VCaP (cell line): ENCODE data around the gene CYP46A1.

Experiments used
- H3K27ac ChIP-seq: fragments of 450-650 bp; 2 replicates; pipeline ENCODE4 v1.5.1; 2017
- TF ChIP-seq, protein P1 (sequence below): fragments of 450-650 bp; conservative IDR thresholded peaks from 2 replicates; pipeline ENCODE4 v1.5.1; 2017; ENCODE audit warnings: mild to moderate bottlenecking, moderate library complexity

The CYP46A1 gene

DNA sequence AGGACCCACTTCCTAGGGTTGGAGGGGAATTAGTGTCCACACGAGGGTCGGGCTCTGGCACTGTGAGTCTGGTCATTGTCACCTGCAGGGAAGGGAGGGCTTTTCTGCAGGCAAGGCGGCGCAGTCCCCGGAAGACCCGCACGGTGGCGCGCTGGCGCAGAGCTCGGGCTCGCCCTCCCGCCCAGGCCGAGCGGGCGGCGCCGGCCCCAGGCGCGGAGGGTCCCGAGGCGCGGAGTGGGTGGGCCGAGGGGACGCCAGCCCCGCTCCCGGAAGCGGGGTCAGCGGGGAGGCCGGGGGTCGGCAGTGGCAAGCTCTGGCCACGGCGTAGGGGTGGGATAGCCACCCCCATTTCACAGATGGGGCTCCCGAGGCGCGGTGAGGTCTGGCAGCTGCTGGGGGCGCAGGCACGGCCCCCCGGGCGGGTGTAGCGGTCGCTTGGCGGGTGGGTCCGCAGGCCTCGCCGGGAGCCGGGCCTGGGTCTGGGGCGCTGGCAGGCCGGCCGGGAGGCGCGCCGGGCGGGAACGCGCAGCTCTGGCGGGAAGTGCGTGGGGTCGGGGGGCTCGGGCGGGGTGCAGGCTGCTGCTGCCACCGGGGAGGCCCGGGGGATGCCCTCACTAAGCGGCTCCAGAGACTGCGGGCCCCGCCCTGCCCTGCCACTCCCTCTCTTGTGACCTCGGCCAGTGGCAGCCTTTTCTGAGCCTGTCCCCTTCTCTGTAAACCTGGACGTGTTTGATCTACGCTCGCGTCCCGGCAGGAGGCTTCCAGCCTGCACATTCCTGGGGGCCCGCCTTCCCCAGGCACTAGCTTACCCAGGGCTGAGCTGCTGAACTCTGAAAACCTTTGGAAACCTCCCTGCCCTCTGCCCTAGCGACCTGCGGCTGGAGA, 46.1 kb downstream of the CYP46A1 start:
- TF ChIP-seq, protein P1, sequence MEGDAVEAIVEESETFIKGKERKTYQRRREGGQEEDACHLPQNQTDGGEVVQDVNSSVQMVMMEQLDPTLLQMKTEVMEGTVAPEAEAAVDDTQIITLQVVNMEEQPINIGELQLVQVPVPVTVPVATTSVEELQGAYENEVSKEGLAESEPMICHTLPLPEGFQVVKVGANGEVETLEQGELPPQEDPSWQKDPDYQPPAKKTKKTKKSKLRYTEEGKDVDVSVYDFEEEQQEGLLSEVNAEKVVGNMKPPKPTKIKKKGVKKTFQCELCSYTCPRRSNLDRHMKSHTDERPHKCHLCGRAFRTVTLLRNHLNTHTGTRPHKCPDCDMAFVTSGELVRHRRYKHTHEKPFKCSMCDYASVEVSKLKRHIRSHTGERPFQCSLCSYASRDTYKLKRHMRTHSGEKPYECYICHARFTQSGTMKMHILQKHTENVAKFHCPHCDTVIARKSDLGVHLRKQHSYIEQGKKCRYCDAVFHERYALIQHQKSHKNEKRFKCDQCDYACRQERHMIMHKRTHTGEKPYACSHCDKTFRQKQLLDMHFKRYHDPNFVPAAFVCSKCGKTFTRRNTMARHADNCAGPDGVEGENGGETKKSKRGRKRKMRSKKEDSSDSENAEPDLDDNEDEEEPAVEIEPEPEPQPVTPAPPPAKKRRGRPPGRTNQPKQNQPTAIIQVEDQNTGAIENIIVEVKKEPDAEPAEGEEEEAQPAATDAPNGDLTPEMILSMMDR = peak; percentile 95
- H3K27ac ChIP-seq = peak overlapping the region; percentile 55; the same call in 1 of the 2 replicates

DNA sequence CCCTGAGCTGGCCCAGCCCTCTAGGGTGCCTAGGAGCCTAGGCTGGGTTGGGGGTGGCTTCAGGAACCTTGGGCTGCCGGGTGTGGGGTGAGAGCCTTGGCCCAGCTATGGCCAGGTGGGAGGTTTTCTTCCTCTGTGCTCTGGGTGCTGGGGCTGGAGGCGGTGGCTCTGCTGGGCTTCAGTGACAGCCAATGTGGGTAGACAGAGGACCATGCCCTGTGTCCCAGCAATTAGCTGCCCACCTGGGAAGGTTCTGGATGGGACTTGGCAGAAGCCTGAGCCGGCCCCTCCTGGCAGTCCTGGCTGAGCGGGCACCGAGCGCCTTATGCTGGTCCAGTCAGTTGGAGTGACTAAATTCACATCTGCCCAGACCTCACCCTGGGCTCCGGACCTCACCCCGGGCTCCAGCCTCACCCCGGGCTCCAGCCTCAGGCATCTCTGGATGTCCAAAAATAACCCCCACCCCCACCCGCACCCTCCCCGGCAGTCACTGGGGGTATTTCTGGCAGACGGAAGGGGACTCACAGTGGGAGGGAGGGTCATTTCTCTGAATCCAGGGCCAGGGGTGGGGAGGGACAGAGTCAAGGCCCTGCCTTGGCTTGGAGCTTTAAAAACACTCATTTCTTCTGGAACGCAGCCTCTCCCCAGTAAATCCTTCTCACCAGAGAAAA, 46.9 kb downstream of the CYP46A1 start:
- TF ChIP-seq, protein P1 = no peak
- peak overlapping the region; percentile 55; the same call in 1 of the 2 replicates for H3K27ac ChIP-seq

DNA sequence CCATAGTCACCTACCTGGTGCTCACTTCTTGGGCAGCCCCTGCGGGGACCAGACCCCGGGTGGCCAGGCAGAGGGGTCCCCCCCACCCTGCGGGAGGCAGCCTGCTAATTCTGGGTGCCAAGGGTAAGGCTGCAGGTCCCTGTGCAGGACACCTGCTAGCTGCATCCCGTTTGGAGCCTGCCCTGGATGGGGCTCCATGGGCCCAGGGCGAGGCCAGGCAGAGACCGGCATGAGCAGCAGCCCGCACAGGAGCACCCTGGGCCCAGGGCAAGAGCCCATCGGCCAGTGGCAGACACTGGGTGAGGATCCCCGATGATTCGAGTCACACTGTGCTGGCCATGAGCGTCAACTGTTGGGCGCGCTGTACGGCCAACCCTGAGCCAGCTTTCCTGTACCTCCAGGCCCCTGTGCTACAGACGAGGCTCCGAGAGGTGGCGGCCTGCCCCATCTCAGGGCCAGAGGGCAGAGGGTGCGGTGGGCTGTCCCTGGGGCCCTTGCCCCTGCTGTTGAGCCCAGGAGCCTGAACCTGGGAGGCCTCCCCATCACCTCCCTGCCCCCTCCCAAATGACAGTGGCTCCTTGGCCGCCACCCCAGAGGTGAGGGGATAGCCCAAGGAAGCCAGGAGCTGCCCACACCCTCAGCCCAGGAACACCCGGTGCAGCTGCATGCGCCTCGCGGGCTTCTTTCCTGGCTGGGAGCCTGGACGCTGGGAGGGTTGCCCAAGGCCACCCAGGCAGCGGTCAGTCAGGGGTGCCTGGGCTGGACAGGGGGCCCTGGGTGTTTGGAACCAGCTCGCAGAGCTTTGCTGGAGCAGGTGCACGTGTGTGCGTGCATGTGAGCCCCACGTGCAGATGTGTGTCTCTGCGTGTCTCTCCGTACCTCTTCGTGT, 47.7 kb downstream of the CYP46A1 start:
- no peak overlapping the region for H3K27ac ChIP-seq
- TF ChIP-seq, protein P1 = no peak

DNA sequence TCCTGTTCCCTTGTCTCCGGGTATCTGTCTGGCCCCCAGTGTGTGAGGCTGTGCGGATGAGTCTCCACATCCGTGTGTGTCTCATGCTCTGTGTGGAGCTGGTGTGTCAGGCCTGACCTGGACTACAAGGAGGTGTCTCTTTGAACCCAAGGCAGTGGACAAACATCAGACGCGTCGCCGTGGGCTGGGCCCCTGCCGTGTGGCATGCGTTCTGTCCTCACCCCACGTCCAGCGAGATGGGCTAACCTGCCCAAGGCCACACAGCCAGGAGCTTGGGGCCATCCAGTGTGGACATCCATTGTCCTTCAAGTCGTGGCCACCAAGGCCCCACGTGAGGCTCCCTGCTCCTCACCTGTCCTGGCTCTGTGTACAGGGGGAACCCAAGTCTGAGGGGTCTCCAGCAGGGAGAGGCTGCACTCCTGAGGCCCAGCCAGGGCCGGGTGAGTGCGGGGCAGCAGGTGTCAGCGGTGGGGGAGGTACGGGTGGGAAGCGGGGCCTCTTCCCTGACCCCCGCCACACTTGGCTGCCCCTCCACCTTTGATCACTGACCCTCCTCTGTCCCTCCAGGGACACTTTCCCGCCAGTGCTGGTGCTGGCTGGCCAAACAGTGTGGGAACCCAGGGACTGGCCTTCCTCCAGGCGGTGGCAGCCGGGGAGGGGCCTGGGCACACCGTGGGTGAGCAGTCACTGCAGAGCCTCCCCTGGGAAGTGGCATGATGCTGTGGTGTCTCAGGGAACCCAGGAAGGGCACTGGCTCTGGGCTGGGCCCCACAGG, 48.5 kb downstream of the CYP46A1 start:
- H3K27ac ChIP-seq = no peak overlapping the region

DNA sequence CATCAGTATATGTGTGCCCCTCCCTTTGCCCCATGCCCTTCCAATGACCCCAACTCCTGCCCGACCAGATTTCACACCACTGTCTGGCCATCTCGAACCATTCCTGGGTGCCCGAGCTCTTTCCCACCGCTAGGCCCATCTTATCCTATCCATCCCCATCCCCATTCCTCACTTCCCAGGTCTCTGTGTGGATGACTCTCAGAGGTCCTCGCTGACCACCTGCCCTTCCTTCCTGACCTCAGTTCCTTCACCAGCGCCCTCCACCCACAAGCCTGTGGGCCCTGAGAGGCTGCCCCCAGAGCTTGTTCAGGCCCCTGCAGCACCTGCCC, 49.1 kb downstream of the CYP46A1 start:
- no peak overlapping the region for H3K27ac ChIP-seq
- TF ChIP-seq, protein P1 = no peak

More for the DNA sequence above, 48.5 kb downstream of the CYP46A1 start:
- TF ChIP-seq, protein P1 = no peak

DNA sequence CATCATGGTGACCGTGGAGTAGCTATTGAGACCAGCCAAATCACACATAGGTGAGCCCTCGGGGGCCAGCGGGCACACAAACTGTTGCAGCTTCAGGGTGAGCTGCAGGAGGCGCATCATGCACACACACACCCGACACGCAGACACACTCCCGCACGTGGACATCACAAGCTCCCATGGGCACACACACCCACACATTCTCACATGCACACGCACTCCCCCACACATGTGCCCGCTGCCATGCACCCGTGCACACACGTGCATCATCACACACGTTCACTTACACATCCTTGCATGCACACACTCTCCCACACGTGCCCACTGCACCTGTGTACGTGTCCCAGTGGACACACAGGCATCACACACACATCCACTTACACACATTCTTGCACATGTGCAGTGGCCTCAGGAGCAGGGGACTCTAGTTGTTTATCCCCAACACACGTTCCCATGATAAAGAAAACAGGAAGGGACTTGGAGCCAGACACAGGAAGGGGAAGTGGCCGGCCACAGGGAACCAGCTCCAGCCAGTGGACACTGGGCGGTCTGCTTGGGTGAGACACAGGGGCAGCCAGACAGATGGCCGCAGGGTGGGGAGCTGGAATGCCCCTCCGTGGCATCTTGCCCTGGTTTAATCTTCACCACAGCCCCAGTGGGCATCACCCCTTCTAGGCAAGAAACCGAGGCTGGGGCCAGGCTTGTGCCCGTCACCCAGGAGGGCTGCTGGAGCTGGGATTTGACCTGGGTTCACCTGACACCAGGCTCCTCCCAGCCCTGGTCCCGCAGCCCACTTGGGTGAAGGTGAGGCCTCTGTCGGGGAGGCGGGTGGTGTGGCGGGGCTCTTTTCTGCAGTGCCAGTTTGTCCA, 49.7 kb downstream of the CYP46A1 start:
- no peak overlapping the region for H3K27ac ChIP-seq
- TF ChIP-seq, protein P1 = no peak
